ENCODE measurements around the gene TOMM22. TPM values are rescaled to one million over a fixed set of nuclear protein-coding genes. Genes with fewer than 3 reads are reported as not detected.

The TOMM22 gene
- total RNA-seq, 2 experiments from 2014 or later, result 51.8 to 114 TPM

DNA sequence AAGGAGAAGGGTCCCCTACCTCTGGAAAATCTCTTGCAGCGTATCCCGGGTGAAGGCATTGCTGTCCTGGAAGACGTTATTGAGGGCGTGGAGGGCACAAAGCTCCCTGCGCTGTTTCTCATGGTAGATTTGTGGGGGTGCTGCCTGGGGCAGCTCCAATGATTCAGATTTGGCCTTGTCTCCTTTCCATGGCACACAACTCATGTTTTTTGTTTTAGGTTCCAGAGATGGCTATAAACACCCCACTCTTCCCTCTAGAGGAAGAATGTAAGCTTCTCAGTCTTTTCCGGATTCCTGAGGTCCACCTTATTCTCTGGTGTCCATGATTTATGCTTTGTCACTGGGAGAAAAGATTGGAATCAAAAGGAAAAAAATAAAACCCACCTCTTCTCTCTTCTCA lies 18.0 kb downstream of the TOMM22 start:
- peaks cover 68% of the 10 kb centered on the region for H3K4me1 ChIP-seq (ENCODE audit: insufficient read depth, low read length, poor library complexity, severe bottlenecking)
- intact Hi-C loops (cut with micrococcal nuclease; ENCODE audit: unreplicated experiment), result loop anchor here (10.0 kb wide), 1 partner anchor 645 kb away; the partner anchor contains the start of gene PICK1
- peaks cover 37% of the 10 kb centered on the region for H3K79me2 ChIP-seq (ENCODE audit: insufficient read depth, low read depth, low read length)
- ChIA-PET CTCF (ENCODE audit: unreplicated experiment) (interaction anchor here (1.4 kb wide), 1 partner anchor 18 kb away, joined by 6 read pairs; the partner anchor contains the start of gene TOMM22), POLR2A (interaction anchor here (1.0 to 4.7 kb wide), 4 partner anchors 8 to 193 kb away, joined by 3 to 18 read pairs (median 4); partner anchors contain the start of gene TOMM22)
- H3K36me3 ChIP-seq (ENCODE audit: insufficient read depth, low read length), result peaks cover 42% of the 10 kb centered on the region
- H3K4me3 ChIP-seq (ENCODE audit: low read depth, low read length, poor library complexity, severe bottlenecking), result peak overlapping the region; percentile 91
- no peak for DNase-seq (ENCODE audit: low spot score)
- BruUV-seq (replicated peaks), result TSS peak; percentile 86
- H3K4me2 ChIP-seq (ENCODE audit: low read length), result peak overlapping the region; percentile 95
- H3K27ac ChIP-seq (ENCODE audit: low read depth, low read length, poor library complexity, severe bottlenecking), result peak overlapping the region; percentile 75
- peaks cover 8% of the 10 kb centered on the region; the same call in 1 of the 2 replicates for H4K20me1 ChIP-seq (ENCODE audit: insufficient read depth, low read length)
- H3K9me3 ChIP-seq (ENCODE audit: low read length), result no peaks in the 10 kb centered on the region
- no peaks in the 10 kb centered on the region for H3K9me2 ChIP-seq (ENCODE audit: insufficient read depth, low read length)
- H2AFZ ChIP-seq (ENCODE audit: low read length), result peak overlapping the region; percentile 71; the same call in 1 of the 2 replicates
- TF ChIP-seq, protein P1, sequence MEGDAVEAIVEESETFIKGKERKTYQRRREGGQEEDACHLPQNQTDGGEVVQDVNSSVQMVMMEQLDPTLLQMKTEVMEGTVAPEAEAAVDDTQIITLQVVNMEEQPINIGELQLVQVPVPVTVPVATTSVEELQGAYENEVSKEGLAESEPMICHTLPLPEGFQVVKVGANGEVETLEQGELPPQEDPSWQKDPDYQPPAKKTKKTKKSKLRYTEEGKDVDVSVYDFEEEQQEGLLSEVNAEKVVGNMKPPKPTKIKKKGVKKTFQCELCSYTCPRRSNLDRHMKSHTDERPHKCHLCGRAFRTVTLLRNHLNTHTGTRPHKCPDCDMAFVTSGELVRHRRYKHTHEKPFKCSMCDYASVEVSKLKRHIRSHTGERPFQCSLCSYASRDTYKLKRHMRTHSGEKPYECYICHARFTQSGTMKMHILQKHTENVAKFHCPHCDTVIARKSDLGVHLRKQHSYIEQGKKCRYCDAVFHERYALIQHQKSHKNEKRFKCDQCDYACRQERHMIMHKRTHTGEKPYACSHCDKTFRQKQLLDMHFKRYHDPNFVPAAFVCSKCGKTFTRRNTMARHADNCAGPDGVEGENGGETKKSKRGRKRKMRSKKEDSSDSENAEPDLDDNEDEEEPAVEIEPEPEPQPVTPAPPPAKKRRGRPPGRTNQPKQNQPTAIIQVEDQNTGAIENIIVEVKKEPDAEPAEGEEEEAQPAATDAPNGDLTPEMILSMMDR (conservative IDR thresholded peaks at IDR 0.05; ENCODE audit: low read length), result peak; percentile 19; the same call in 1 of the 2 replicates
- no peak for TF ChIP-seq EZH2phosphoT487 (IDR thresholded peaks at IDR 0.05; ENCODE audit: borderline replicate concordance, low read depth, low read length)

DNA sequence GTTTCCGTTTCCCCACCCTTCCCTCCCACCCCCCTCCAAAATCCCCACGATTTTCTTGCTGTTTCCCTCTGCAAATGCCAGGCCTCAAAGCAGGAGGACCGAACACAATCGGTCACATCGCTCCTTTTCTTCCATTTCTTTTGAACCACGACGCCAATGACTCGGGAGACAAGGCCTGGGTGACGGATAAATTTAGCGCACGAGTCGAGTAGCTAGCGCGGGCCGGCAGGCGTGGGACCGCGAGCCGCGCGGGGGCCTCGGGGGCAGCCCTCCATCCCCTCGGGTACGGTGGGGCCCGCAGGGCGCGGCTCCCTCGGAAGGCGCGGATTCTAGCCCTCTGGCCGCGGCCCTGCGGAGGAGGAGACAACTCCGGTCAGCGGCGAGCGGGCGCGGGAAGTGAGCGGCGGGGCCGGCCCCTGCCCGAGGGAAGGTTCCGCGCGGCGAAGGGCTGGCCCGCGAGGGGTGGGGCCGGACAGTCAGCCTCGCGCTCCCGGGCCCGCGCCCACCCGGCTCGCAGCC lies 18.6 kb downstream of the TOMM22 start:
- Histone ChIP-seq H3K36me3 (ENCODE audit: insufficient read depth, low read length) (peaks cover 37% of the 10 kb centered on the region), H3K27ac (ENCODE audit: low read depth, low read length, poor library complexity, severe bottlenecking) (peak overlapping the region; percentile 75), H3K4me1 (ENCODE audit: insufficient read depth, low read length, poor library complexity, severe bottlenecking) (peaks cover 71% of the 10 kb centered on the region), H3K9me3 (ENCODE audit: low read length) (no peaks in the 10 kb centered on the region), H3K4me2 (ENCODE audit: low read length) (peak overlapping the region; percentile 95), H3K9me2 (ENCODE audit: insufficient read depth, low read length) (no peaks in the 10 kb centered on the region), H2AFZ (ENCODE audit: low read length) (peak overlapping the region; percentile 71; the same call in 1 of the 2 replicates), H3K4me3 (ENCODE audit: low read depth, low read length, poor library complexity, severe bottlenecking) (peak overlapping the region; percentile 91), H3K79me2 (ENCODE audit: insufficient read depth, low read depth, low read length) (peaks cover 37% of the 10 kb centered on the region), H4K20me1 (ENCODE audit: insufficient read depth, low read length) (peaks cover 8% of the 10 kb centered on the region; the same call in 1 of the 2 replicates)
- TF ChIP-seq EZH2phosphoT487 (IDR thresholded peaks at IDR 0.05; ENCODE audit: borderline replicate concordance, low read depth, low read length), result no peak
- TF ChIP-seq, protein P1 (conservative IDR thresholded peaks at IDR 0.05; ENCODE audit: low read length), result no peak
- ChIA-PET POLR2A (interaction anchor here (4.7 kb wide), 1 partner anchor 18 kb away, joined by 18 read pairs; the partner anchor contains the start of gene TOMM22), CTCF (ENCODE audit: unreplicated experiment) (no interaction called here)
- no TSS peak for BruUV-seq (replicated peaks)
- DNase-seq (ENCODE audit: low spot score), result no peak
- intact Hi-C loops (cut with micrococcal nuclease; ENCODE audit: unreplicated experiment), result loop anchor here (10.0 kb wide), 1 partner anchor 646 kb away; the partner anchor contains the start of gene PICK1
